Esophagus (tissue), 2 donors: Measurements from ENCODE around the gene SIN3B. TPM values are rescaled to one million over a fixed set of nuclear protein-coding genes. Genes with fewer than 3 reads are reported as not detected.

ENCODE experiments used
- H3K27ac ChIP-seq, 2 donors: one replicate each; pipeline ENCODE4 v1.5.1; 2013; ENCODE audit warnings: low read depth in 2 of 2, mild to moderate bottlenecking in 2 of 2, inconsistent platforms in 1 of 2, low read length in 1 of 2, moderate library complexity in 1 of 2
- H3K27me3 ChIP-seq, 2 donors: one replicate each; pipeline ENCODE4 v1.6.1; 2013; ENCODE audit warnings: low read length in 2 of 2, control low read depth in 1 of 2, mild to moderate bottlenecking in 1 of 2; ENCODE audit not compliant: insufficient read depth in 2 of 2, control insufficient read depth in 1 of 2
- H3K36me3 ChIP-seq, 2 donors: one replicate each; pipeline ENCODE4 v1.6.1; 2013; ENCODE audit warnings: low read length in 1 of 2; ENCODE audit not compliant: control insufficient read depth in 2 of 2, insufficient read depth in 2 of 2
- H3K4me1 ChIP-seq, 2 donors: one replicate each; pipeline ENCODE4 v1.6.1; 2013; ENCODE audit warnings: low read length in 1 of 2; ENCODE audit not compliant: control insufficient read depth in 2 of 2, insufficient read depth in 2 of 2
- H3K4me3 ChIP-seq, 2 donors: one replicate each; pipeline ENCODE4 v1.5.1; 2013; ENCODE audit warnings: low read length in 2 of 2, mild to moderate bottlenecking in 2 of 2, low read depth in 1 of 2, moderate library complexity in 1 of 2
- H3K9me3 ChIP-seq, 2 donors: one replicate each; pipeline ENCODE4 v1.6.1; 2013; ENCODE audit warnings: mild to moderate bottlenecking in 2 of 2, low read depth in 1 of 2, low read length in 1 of 2, moderate library complexity in 1 of 2; ENCODE audit not compliant: control insufficient read depth in 2 of 2, insufficient read depth in 1 of 2
- WGBS, 2 donors: extraction: QIAGEN DNeasy Blood & Tissue Kit; methylation state at CpG; one replicate each; pipeline ENCODE4 v1.1.7; 2013; 5-methylcytosine and 5-hydroxymethylcytosine counted together
- polyA plus RNA-seq, 2 donors: library from polyadenylated mRNA; stranded (reverse); fragments of 200-250 nt; gene quantifications; one replicate each; pipeline ENCODE4 v1.2.3, GENCODE V29; 2013
- donor health status: healthy with polysubstance abuse.
- donor health status: Bipolar disorder and iron deficiency.

The SIN3B gene
- polyA plus RNA-seq, 2 donors, result 19.0 to 40.3 TPM

DNA sequence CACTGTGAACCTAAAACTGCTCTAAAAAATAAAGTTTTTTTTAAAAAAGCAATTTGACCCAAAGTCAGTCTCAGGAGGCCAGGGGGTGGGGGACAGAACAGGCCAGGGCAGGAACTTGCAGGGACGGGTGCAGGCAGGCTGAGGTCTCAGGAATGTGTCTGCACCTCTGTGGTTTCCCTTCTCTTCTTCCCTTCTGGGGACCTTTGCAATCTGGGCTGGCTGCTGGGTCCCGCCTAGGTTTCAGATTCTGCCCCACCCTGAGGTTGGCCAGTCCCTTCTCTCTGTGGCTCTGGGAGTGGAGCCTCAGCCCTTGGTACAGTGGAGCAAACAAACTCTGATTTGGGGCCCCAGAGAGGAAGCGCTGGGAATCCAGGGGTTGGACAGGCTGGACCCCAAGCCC, 54.3 kb downstream of the SIN3B start:
- no peaks in the 10 kb centered on the region for H3K4me1 ChIP-seq
- H3K27ac ChIP-seq, result no peak overlapping the region
- 50 to 57% methylated on average over 3 of the region's 3 CpGs for WGBS, 2 donors
- H3K9me3 ChIP-seq, result peaks cover 10 to 26% of the 10 kb centered on the region in 2 donors
- no peak overlapping the region for H3K4me3 ChIP-seq
- no peaks in the 10 kb centered on the region for H3K27me3 ChIP-seq
- H3K36me3 ChIP-seq, result peaks cover 7 to 20% of the 10 kb centered on the region in 2 donors

DNA sequence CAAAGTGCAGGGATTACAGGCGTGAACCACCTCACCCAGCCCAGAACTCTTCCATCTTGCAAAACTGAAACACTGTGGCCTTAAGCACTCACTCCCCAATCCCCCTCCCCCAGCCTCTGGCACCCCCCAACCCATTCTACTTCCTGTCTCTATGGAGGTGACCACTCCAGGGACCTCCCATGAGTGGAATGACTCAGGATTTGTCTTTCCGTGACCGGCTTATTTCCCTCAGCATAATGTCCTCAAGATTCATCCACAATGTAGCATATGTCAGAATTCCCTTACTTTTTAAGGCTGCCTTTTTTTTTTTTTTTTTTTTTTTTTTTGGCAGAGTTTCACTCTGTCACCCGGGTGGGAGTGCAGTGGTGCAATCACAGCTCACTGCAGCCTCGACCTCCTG, 56.0 kb downstream of the SIN3B start:
- Histone ChIP-seq H3K4me1 (no peaks in the 10 kb centered on the region), H3K27ac (no peak overlapping the region), H3K27me3 (no peaks in the 10 kb centered on the region), H3K4me3 (no peak overlapping the region), H3K36me3 (peaks cover 0 to 6% of the 10 kb centered on the region in 2 donors), H3K9me3 (peaks cover 7 to 26% of the 10 kb centered on the region in 2 donors)
- WGBS, 2 donors, result 50 to 56% methylated on average over 5 of the region's 5 CpGs

DNA sequence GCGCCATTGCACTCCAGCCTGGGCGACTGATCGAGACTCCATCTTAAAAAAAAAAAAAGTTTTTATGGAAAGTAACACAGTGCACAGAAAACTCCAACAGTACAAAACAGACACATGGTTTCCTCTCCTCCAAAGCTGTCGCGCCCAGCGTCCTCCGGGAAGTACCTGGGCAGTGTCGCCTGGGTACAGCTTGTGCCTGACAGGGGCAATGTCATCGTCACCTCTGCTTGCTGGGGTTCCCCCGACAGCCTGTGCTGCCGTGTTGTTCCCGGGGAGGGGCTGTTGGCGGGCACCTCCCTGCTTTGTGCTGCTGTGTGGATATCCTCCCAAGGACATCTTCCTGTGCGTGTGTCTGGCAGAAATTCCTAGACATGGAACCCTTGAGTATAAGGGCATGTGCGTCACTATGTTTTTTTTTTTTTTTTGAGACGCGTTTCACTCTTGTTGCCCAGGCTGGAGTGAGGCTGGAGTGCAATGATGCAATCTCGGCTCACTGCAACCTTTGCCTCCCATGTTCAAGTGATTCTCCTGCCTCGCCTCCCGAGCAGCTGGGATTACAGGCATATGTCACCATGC, 57.2 kb downstream of the SIN3B start:
- no peak overlapping the region for H3K4me3 ChIP-seq
- peaks cover 4 to 15% of the 10 kb centered on the region in 2 donors for H3K9me3 ChIP-seq
- no peaks in the 10 kb centered on the region for H3K36me3 ChIP-seq
- 65 to 69% methylated on average over 20 of the region's 20 CpGs for WGBS, 2 donors
- no peaks in the 10 kb centered on the region for H3K27me3 ChIP-seq
- H3K27ac ChIP-seq, result no peak overlapping the region
- H3K4me1 ChIP-seq, result no peaks in the 10 kb centered on the region

DNA sequence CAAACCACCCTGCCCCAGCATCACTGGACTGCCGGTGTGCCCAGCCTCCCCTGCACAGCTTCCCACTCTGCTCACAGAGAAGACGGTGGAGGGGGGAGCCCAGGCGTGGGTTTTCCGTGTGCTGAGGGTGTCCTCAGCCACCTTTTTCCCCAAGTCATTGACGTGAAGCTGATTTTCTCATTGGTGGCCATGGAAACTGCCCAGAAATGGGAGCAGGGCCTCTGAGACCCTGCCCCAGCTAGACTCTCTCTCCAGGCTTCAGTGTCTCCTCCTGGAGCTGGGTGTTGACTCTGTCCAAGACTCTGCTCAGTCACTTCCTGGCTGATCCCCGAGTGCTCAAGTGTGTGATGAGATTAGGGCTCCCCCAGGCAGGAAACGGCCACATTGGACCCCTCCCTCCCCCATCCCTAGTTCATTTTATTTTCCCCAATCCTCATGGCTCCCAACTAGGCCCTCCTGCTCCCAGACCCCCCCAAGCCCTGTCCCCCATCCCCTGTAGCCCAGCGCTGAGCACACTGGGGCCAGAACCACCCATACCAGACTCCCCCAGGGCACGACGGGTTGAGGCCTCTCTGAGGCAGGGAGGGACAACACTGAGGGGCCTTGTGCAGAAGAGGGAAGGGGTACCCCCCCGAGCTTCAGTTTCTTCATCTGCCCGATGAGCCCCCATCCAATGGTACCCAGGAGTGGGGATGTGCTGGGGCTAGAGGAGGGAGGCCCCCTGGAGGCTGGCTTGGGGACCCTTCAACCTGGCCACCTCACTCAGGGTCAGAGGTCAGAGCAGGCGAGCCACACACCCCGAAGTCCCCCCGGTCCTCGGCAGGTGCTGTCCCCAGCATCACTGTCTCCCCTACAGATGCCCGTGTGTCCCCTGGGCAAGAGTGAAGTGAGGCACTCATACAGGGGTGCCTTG, 58.4 kb downstream of the SIN3B start:
- no peaks in the 10 kb centered on the region for H3K27me3 ChIP-seq
- no peak overlapping the region for H3K4me3 ChIP-seq
- H3K27ac ChIP-seq, result peak overlapping the region in 1 of 2 donors; percentile 52
- no peaks in the 10 kb centered on the region for H3K4me1 ChIP-seq
- peaks cover 4 to 9% of the 10 kb centered on the region in 2 donors for H3K9me3 ChIP-seq
- 64 to 67% methylated on average over 17 of the region's 17 CpGs for WGBS, 2 donors
- no peaks in the 10 kb centered on the region for H3K36me3 ChIP-seq

DNA sequence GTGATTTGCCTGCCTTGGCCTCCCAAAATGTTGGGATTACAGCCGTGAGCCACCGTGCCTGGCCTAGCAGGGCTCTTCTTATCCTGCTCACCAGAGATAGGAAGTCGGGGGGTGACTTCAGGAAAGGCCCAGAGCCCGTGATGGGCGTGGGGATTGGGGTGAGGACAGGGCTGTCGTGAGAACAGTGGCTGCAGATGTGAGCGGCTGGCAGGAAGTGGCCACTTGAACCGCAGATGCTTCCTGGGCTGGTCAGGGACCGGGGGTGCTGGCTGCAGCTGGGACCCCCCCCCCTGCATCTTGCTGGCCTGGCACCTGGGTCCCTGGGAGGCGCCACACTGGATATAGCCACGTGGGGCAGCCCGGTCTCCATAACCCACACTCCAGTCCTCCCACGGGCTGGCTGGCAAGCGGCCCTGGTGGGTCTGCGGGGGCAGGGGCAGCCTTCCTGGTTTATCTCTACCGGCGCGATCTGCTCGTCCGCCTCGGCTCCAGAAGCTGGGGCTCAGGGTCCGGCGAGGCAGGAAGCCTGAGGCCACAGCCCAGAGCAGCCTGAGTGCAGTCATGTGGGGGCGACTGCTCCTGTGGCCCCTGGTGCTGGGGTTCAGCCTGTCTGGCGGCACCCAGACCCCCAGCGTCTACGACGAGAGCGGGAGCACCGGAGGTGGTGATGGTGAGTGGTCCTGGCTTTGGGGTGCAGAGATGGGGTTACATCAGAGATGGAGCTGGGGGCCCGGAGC, 59.6 kb downstream of the SIN3B start, which contains the start of gene F2RL3:
Gene F2RL3, plus strand, starts transcription at position 371 of the 737 bp plus-strand sequence. Its CDS starts 191 bp downstream, at position 562.
- H3K4me1 ChIP-seq, result no peaks in the 10 kb centered on the region
- H3K27me3 ChIP-seq, result no peaks in the 10 kb centered on the region
- no peaks in the 10 kb centered on the region for H3K36me3 ChIP-seq
- WGBS, 2 donors, result 34% methylated on average over 27 to 31 of the region's 31 CpGs
- H3K9me3 ChIP-seq, result peaks cover 0 to under 1% of the 10 kb centered on the region in 2 donors
- H3K27ac ChIP-seq, result peak within 1 kb of the TSS; percentile 18 to 52
- no peak within 1 kb of the TSS for H3K4me3 ChIP-seq

DNA sequence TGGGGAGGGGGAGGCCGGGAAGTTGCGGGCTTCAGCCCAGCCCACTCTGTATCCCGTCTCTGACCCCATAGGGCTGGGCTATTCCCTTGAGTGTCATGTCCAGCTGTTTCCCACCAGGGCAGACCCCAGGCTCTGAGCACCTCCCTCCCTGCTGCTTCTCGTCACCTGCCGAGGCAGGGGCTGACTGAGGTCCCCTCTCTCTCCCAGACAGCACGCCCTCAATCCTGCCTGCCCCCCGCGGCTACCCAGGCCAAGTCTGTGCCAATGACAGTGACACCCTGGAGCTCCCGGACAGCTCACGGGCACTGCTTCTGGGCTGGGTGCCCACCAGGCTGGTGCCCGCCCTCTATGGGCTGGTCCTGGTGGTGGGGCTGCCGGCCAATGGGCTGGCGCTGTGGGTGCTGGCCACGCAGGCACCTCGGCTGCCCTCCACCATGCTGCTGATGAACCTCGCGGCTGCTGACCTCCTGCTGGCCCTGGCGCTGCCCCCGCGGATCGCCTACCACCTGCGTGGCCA, 60.2 kb downstream of the SIN3B start:
- Histone ChIP-seq H3K4me1 (no peaks in the 10 kb centered on the region), H3K9me3 (no peaks in the 10 kb centered on the region), H3K36me3 (no peaks in the 10 kb centered on the region), H3K27ac (no peak overlapping the region), H3K27me3 (no peaks in the 10 kb centered on the region), H3K4me3 (no peak overlapping the region)
- WGBS, 2 donors, result 55% methylated on average over 22 of the region's 22 CpGs

DNA sequence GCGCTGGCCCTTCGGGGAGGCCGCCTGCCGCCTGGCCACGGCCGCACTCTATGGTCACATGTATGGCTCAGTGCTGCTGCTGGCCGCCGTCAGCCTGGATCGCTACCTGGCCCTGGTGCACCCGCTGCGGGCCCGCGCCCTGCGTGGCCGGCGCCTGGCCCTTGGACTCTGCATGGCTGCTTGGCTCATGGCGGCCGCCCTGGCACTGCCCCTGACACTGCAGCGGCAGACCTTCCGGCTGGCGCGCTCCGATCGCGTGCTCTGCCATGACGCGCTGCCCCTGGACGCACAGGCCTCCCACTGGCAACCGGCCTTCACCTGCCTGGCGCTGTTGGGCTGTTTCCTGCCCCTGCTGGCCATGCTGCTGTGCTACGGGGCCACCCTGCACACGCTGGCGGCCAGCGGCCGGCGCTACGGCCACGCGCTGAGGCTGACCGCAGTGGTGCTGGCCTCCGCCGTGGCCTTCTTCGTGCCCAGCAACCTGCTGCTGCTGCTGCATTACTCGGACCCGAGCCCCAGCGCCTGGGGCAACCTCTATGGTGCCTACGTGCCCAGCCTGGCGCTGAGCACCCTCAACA, 60.8 kb downstream of the SIN3B start:
- Histone ChIP-seq H3K36me3 (no peaks in the 10 kb centered on the region), H3K27me3 (no peaks in the 10 kb centered on the region), H3K4me3 (no peak overlapping the region), H3K4me1 (no peaks in the 10 kb centered on the region), H3K27ac (no peak overlapping the region), H3K9me3 (no peaks in the 10 kb centered on the region)
- 93 to 94% methylated on average over 48 of the region's 48 CpGs for WGBS, 2 donors

DNA sequence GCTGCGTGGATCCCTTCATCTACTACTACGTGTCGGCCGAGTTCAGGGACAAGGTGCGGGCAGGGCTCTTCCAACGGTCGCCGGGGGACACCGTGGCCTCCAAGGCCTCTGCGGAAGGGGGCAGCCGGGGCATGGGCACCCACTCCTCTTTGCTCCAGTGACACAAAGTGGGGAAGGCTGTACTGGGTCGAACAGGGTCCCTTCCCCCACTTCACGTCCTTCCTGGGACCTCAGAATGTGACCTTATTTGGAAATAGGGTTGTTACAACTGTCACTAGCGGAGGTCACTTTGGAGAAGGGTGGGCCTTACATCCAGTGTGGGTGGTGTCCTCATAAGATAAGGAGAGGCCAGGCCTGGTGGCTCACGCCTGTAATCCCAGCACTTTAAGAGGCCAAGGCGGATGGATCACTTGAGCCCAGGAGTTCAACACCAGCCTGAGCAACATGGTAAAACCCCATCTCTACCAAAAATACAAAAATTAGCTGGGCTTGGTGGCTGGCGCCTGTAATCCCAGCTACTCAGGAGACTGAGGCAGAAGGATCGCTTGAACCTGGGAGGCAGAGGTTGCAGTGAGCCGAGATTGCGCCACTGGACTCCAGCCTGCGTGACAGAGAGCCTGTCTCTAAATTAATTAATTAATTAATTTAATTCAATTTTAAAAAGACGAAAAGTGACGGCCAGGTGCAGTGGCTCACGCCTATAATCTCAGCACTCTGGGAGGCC, 61.4 kb downstream of the SIN3B start:
- Histone ChIP-seq H3K36me3 (no peaks in the 10 kb centered on the region), H3K27me3 (no peaks in the 10 kb centered on the region), H3K4me1 (no peaks in the 10 kb centered on the region), H3K4me3 (no peak overlapping the region), H3K9me3 (no peaks in the 10 kb centered on the region), H3K27ac (no peak overlapping the region)
- 87 to 88% methylated on average over 24 of the region's 24 CpGs for WGBS, 2 donors
